Measurements from ENCODE around the gene SEPSECS.

The SEPSECS gene

DNA sequence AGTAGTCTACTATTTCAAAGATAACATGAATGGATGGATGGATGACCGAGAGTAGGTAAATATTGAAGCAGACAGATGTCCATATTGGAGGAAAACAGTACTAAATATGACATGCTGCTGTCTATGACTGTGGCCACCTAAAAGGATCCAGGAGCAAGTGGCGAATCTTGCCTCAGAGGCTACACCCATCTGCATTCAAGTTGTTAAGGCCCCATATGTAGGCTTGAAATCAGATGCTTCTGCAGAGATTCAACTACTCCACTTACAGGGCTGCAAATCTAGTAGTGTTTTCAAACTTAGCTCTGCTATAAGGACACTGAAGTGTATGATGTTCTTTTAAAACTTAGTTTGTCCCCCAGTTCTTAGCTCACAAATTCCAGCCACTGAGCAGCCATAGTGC, 28.9 kb downstream of the SEPSECS start:
- peaks cover 32% of the 10 kb centered on the region for H3K36me3 Mint-ChIP-seq
- peaks cover 5% of the 10 kb centered on the region for H3K9me3 Mint-ChIP-seq (ENCODE audit: low read depth)
- no peak overlapping the region for H3K4me3 Mint-ChIP-seq
- H3K4me1 Mint-ChIP-seq (ENCODE audit: low read depth): peaks cover 7% of the 10 kb centered on the region
- H3K27ac Mint-ChIP-seq: no peak overlapping the region
- H3K27me3 Mint-ChIP-seq: no peaks in the 10 kb centered on the region

- peaks cover 3% of the 10 kb centered on the region for H3K4me1 Mint-ChIP-seq (ENCODE audit: low read depth)
- peaks cover 17% of the 10 kb centered on the region for H3K36me3 Mint-ChIP-seq
- peaks cover 3% of the 10 kb centered on the region for H3K9me3 Mint-ChIP-seq (ENCODE audit: low read depth)
- no peak overlapping the region for H3K27ac Mint-ChIP-seq
- H3K4me3 Mint-ChIP-seq: no peak overlapping the region
- H3K27me3 Mint-ChIP-seq: no peaks in the 10 kb centered on the region
These were observed 30.3 kb downstream of the SEPSECS start for GRCh38 chr4:25129917-25130316.

DNA sequence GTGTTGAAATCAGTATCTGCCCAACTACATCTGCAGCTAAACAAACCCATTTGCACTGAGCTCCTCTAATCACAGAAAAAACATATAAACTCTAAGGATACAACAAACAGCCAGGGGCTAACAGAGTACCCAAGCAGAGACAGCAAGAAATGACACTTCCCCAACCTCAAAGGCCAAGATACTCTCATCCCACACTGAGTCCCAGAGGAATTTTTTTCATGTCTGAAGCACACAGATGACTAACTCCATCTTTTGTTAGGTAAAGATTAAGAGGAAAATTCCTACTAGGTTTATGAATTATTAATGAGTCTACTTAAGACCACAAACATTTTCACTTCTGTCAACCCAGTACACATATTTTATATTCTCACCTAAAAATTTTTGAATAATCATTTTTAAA, 31.6 kb downstream of the SEPSECS start:
- Mint-ChIP-seq H3K27ac (no peak overlapping the region), H3K9me3 (ENCODE audit: low read depth) (no peaks in the 10 kb centered on the region), H3K4me3 (no peak overlapping the region), H3K27me3 (no peaks in the 10 kb centered on the region), H3K4me1 (ENCODE audit: low read depth) (no peaks in the 10 kb centered on the region), H3K36me3 (peaks cover 21% of the 10 kb centered on the region)

DNA sequence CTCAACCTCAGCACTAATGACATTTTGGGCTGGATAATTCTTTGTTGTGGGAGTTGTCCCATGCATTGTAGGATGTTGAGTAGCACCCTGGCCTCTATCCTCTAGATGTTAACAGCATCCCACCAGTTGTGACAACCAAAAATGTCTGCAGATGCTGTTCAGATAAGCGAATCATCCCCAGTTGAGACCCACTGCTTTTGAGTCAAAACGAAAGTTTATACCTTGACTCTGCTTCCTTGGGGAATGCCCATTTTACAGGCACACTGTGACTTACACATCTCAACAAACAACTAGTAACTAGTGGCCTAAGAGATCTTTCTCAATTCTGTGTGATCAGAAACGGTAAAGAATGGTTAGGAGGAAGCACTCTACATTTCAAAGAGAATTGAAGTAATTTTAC, 37.0 kb downstream of the SEPSECS start:
- no peaks in the 10 kb centered on the region for H3K9me3 Mint-ChIP-seq (ENCODE audit: low read depth)
- H3K4me3 Mint-ChIP-seq: no peak overlapping the region
- peaks cover 15% of the 10 kb centered on the region for H3K36me3 Mint-ChIP-seq
- no peak overlapping the region for H3K27ac Mint-ChIP-seq
- H3K27me3 Mint-ChIP-seq: no peaks in the 10 kb centered on the region
- no peaks in the 10 kb centered on the region for H3K4me1 Mint-ChIP-seq (ENCODE audit: low read depth)

DNA sequence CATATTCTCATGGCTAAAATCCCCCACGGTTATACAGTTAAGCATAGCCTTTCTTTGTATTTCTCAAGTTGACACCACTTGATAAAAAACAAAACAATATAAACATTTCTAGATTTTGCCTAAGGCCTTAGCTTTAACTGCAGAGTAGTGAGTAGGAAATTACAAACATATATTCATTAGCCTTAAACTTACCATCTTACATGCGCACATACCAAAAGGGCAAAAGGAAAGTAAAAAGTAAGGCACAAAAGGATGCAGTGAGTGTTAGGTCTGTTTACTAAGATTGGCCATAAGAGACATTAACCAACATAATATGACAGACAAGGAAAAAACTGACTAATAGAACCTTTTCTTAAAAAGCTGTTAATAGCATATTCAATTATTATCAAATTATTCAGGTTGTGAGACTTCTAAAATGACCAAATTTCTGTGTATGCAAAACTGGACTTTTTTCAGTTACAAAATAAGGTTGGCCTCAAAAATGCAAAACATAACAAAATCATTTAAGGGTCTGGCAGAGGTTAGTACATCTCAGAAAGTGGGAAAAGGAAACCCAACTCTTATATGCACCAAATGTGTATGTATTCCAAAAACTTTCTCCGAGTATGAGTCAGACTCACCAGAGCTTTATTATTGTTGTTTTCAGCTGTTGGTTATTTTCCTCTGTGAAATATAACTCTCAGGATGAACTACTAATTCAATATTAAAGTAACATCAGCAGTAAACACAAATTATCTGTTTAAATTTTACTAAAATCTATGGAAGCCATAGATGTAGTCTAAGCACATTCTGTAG, 39.9 kb downstream of the SEPSECS start:
- Mint-ChIP-seq H3K36me3 (peaks cover 14% of the 10 kb centered on the region), H3K4me1 (ENCODE audit: low read depth) (no peaks in the 10 kb centered on the region), H3K4me3 (no peak overlapping the region), H3K27me3 (no peaks in the 10 kb centered on the region), H3K9me3 (ENCODE audit: low read depth) (no peaks in the 10 kb centered on the region), H3K27ac (no peak overlapping the region)

DNA sequence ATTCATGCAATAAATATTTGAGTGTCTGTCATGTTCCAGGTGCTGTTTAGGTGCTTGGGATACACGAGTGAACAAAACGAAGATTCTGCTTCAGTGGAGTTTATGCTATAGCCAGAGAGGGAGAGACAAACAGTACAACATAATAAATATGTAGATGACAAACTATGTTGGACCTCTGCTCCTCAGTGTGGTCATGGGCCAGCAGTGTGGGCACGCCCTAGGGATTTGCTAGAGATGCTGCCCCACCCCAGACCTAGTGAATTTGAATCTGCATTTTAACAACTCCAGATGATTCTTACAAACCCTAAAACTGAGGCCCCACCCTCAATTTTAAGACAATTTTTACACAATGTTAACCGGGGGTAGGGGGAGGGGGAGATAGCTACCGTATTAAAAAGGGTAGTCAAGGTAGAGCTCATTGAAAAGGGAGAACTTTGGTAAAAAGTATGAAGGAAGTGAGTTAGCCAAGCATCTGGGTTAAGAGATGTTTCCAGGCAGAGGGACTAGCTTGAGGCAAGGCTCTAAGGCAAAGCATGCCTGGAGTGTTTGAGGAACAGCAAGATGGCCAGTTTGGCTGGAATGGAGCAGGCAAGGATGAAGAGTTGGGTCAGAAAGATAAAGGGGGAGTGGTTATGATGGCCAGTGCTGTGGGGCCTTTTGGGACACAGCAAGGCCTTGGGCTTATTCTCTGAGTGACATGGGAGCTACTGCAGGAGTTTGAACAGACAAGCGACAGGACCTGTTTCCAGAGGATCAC, 42.4 kb downstream of the SEPSECS start:
- H3K27ac Mint-ChIP-seq: no peak overlapping the region

DNA sequence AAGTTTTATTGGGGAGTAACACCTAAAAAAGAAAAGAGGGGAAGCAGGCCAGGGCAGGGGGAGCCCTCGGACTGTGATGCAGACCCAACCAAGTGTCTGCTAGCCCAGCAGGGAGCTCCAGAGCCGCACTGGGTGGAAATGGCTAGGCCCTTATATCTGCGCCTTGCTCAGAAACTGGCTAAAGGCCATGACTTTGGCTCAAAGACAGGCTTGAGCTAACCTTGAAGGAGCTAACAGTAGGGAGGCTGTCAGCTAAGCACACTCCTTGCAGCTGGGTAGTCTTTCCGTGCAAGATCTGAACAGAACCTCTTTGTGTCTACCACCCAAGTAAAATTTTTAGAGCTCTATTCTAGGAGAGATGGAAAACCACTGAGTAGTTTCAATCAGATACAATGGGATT, 43.0 kb downstream of the SEPSECS start:
- no peaks in the 10 kb centered on the region for H3K4me1 Mint-ChIP-seq (ENCODE audit: low read depth)
- no peaks in the 10 kb centered on the region for H3K9me3 Mint-ChIP-seq (ENCODE audit: low read depth)
- no peak overlapping the region for H3K27ac Mint-ChIP-seq
- H3K27me3 Mint-ChIP-seq: no peaks in the 10 kb centered on the region
- H3K4me3 Mint-ChIP-seq: no peak overlapping the region
- H3K36me3 Mint-ChIP-seq: peaks cover 5% of the 10 kb centered on the region

More for the DNA sequence above, 42.4 kb downstream of the SEPSECS start:
- Mint-ChIP-seq H3K36me3 (peaks cover 5% of the 10 kb centered on the region), H3K4me1 (ENCODE audit: low read depth) (no peaks in the 10 kb centered on the region), H3K9me3 (ENCODE audit: low read depth) (no peaks in the 10 kb centered on the region), H3K27me3 (no peaks in the 10 kb centered on the region), H3K4me3 (no peak overlapping the region)

DNA sequence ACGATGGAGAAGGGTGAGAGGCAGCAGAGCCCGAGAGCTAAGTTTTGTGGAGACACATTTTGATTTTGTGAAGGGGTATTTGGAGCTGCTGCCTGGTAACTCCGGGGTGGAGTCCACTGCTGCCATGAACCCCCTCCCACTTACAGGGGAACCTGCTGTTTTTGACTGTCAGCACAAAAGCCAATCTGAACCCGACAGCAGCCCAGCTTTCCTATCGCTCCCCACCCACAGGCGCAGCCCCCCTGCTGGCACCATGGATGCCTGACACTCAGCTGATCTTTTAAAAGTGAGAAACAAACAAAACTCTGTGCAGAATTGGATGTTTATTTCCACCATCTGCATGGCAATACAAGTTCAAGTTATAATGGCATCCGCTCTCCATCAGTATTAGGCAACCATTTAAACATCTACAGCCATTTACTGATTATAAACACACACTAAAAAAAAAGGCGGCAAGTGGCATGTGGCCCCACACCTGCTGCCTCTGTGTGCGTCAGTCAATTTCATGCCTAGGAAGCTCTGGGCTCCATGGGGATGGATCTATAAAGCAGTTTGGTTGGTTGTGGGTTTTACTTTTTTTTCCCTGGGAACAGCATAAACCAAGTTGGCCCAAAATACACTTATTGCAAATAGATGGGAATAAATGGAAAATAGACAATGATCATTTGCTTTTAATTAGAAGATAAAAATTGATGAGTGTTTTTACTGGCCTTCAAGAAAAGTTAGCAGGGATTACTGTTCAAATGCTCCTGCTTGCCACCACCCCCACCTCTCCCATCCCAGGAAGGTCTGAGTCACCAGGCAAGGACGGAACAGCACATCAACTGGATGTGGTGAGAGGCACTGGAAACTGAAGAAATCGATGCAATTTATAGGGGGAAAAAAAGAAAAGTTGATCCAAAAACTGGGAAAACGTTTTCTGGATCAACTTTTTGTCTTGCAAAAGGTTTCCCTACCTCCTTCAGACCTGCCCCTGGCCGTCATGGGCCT, 46.0 kb downstream of the SEPSECS start:
- Mint-ChIP-seq H3K27me3 (no peaks in the 10 kb centered on the region), H3K4me1 (ENCODE audit: low read depth) (no peaks in the 10 kb centered on the region), H3K4me3 (no peak overlapping the region), H3K9me3 (ENCODE audit: low read depth) (no peaks in the 10 kb centered on the region), H3K36me3 (peaks cover 9% of the 10 kb centered on the region), H3K27ac (no peak overlapping the region)

- no peaks in the 10 kb centered on the region for H3K4me1 Mint-ChIP-seq (ENCODE audit: low read depth)
- H3K27ac Mint-ChIP-seq: no peak overlapping the region
- H3K36me3 Mint-ChIP-seq: peaks cover 8% of the 10 kb centered on the region
- no peaks in the 10 kb centered on the region for H3K9me3 Mint-ChIP-seq (ENCODE audit: low read depth)
- H3K27me3 Mint-ChIP-seq: no peaks in the 10 kb centered on the region
- no peak overlapping the region for H3K4me3 Mint-ChIP-seq
These were observed 47.3 kb downstream of the SEPSECS start for GRCh38 chr4:25112995-25113380.

DNA sequence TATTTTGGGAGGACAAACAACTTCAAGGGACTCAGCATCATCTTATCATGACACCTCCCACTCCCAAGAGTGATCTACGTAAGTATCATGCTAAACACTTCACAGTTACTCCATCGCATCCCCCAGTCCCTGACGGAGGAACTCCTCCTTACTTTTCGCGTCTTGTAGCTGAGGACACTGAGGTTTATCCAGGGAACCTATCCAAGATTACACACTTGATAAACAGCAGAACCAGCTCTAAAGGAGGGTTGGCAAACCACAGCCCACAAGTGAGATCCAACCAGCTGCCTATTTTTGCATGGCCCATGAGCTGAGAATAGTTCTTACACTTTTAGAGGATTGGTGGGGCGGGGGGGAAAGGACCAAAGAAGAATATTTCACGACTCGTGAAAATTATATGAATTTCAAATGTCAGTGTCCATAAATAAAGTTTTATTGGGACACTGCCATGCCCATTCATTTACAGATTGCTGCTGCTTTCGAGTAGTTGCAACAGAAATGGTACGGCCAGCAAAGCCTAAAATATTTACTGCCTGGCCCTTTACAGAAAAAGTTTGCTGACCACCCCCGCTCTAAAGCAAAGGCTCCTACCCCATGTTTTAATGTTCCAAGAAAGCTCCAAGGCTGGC, 47.8 kb downstream of the SEPSECS start:
- Mint-ChIP-seq H3K27ac (no peak overlapping the region), H3K4me3 (no peak overlapping the region), H3K9me3 (ENCODE audit: low read depth) (no peaks in the 10 kb centered on the region)

DNA sequence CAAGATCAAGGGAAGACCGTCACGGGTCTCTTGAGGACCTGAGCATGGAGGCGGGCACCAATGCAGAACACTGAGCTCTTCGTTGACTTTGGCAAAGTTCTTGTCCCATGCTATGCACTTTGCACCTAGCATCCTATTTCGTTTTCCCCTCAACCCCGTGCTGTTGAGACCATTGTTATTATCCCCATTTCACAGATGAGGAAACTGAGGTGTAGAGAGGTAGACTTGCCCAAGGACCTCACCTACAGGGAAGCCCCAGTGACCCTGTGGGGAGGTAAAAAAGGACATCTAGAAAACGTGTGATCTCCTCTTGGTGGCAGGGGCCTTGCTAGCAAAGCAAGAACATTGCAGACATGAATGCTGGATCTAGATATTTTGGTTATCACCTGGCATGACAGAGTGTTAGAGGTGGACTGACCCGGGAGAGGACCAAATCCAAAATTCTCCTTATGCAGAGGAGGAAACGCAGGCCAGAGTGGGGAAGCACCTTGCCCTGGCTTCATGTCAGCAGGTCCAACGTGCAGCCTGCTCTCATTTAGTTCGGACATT, 48.5 kb downstream of the SEPSECS start:
- Mint-ChIP-seq H3K27ac (no peak overlapping the region), H3K4me1 (ENCODE audit: low read depth) (no peaks in the 10 kb centered on the region), H3K27me3 (no peaks in the 10 kb centered on the region), H3K36me3 (peaks cover 7% of the 10 kb centered on the region), H3K4me3 (no peak overlapping the region), H3K9me3 (ENCODE audit: low read depth) (no peaks in the 10 kb centered on the region)

More for the DNA sequence above, 47.8 kb downstream of the SEPSECS start:
- Mint-ChIP-seq H3K4me1 (ENCODE audit: low read depth) (no peaks in the 10 kb centered on the region), H3K27me3 (no peaks in the 10 kb centered on the region), H3K36me3 (peaks cover 8% of the 10 kb centered on the region)

DNA sequence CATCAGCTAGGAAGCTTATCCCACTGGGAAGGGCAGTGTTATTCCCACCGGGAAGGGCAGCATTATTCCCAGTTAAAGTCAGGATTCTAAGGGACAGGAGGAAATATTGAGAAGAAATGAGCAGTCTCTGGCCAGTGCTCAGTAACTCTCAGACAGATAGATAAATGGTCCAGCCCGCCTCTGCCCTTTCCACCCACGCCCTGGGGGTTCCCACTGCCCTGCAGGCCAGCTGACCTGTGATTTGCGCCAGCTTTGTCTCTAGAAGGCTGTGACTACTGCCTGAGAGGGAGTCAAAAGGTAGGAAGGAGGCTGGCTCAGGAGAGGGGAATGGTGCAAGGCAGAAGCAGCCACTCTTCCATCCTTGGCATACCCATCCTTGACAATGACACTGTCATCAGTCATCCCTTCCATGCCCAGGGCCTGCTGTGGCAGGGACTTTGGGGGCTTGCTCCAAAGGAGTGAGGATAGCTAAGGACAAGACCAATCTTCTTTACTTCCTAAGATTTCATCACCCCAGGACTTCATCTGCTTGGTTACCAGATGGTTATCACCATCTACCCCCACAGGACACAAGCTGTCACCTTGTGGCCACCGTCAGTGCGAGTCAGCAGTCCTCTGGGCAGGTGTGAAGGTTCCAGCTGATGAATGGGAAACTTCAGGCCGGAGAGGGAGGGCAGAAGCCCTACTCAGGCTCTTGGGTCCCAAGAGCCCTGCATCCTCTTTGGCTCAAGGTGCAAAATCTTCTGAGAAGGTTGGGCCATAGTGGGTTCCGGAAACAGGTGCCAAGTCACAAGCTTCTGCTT, 49.5 kb downstream of the SEPSECS start:
- Mint-ChIP-seq H3K27ac (no peak overlapping the region), H3K9me3 (ENCODE audit: low read depth) (no peaks in the 10 kb centered on the region), H3K4me3 (no peak overlapping the region), H3K4me1 (ENCODE audit: low read depth) (no peaks in the 10 kb centered on the region), H3K36me3 (peaks cover 7% of the 10 kb centered on the region), H3K27me3 (no peaks in the 10 kb centered on the region)

GRCh38 chr4:25109511-25109910, 50.7 kb downstream of the SEPSECS start:
- H3K36me3 Mint-ChIP-seq: peaks cover 7% of the 10 kb centered on the region
- H3K9me3 Mint-ChIP-seq (ENCODE audit: low read depth): no peaks in the 10 kb centered on the region
- H3K4me3 Mint-ChIP-seq: no peak overlapping the region
- no peak overlapping the region for H3K27ac Mint-ChIP-seq
- peaks cover 3% of the 10 kb centered on the region for H3K27me3 Mint-ChIP-seq
- H3K4me1 Mint-ChIP-seq (ENCODE audit: low read depth): no peaks in the 10 kb centered on the region
